H1 (cell line): ENCODE measurements around the gene MUC5AC. TPM values are rescaled to one million over a fixed set of nuclear protein-coding genes. Genes with fewer than 3 reads are reported as not detected.

ENCODE experiments used
- CTCF ChIA-PET: fragments of 300-600 bp; sonication (Branson Sonifier 250); formaldehyde crosslinking; loops from one replicate; lab custom pipeline; 2021; ENCODE audit not compliant: partially characterized antibody; lab: Charles Lee
- POLR2A ChIA-PET: fragments of 300-600 bp; sonication (Branson Sonifier 250); formaldehyde crosslinking; loops from one replicate; lab custom pipeline; 2021; ENCODE audit warnings: inconsistent platforms; ENCODE audit not compliant: partially characterized antibody; lab: Charles Lee
- DNase-seq, 2 experiments: peaks; one replicate each; pipeline versions ENCODE4 v3.0.0 to v3.0.0-alpha.2; 2010 to 2022; ENCODE audit warnings: low spot score in 2 of 2, low read depth in 1 of 2, mixed read lengths in 1 of 2
- FAIRE-seq: peaks from 2 replicates; lab custom pipeline; 2011; peaks lifted over from hg19 to GRCh38; lab: Jason Lieb, UNC
- H2AFZ ChIP-seq: 2 replicates; pipeline ENCODE4 v1.8.1; 2012; ENCODE audit warnings: low read length, inconsistent platforms
- H2AK5ac ChIP-seq: 2 replicates; pipeline ENCODE4 v1.6.1; 2013; ENCODE audit warnings: low read depth, low read length
- H2BK120ac ChIP-seq: replicated peaks from 2 replicates; pipeline ENCODE3; 2013; ENCODE audit warnings: low read depth, low read length, inconsistent platforms
- H2BK12ac ChIP-seq: 2 replicates; pipeline ENCODE4 v1.6.1; 2013; ENCODE audit warnings: low read depth, low read length
- H2BK15ac ChIP-seq: 2 replicates; pipeline ENCODE4 v1.6.1; 2013; ENCODE audit warnings: low read length
- H2BK20ac ChIP-seq: 2 replicates; pipeline ENCODE4 v1.6.1; 2013; ENCODE audit warnings: low read length
- H2BK5ac ChIP-seq: 2 replicates; pipeline ENCODE4 v1.6.1; 2013; ENCODE audit warnings: low read depth, low read length
- H3K14ac ChIP-seq: 2 replicates; pipeline ENCODE4 v1.6.1; 2013; ENCODE audit warnings: inconsistent platforms; ENCODE audit not compliant: insufficient read length
- H3K18ac ChIP-seq: 2 replicates; pipeline ENCODE4 v1.6.1; 2013; ENCODE audit warnings: low read length; ENCODE audit errors: extremely low read depth
- H3K23ac ChIP-seq: 2 replicates; pipeline ENCODE4 v1.6.1; 2013; ENCODE audit warnings: inconsistent platforms; ENCODE audit not compliant: insufficient read length
- H3K23me2 ChIP-seq: 2 replicates; pipeline ENCODE4 v1.6.1; 2013; ENCODE audit warnings: low read depth, low read length
- H3K27ac ChIP-seq: 2 replicates; pipeline ENCODE4 v1.6.1; 2011; ENCODE audit warnings: low read depth, low read length, inconsistent platforms
- H3K27me3 ChIP-seq, 4 experiments: replicated peaks in 1 of 4; 1 replicate in 1 of 4; 2 replicates in 3 of 4; pipeline versions ENCODE4 v1.6.1 to v1.8.1; 2011 to 2013; ENCODE audit warnings: low read length in 3 of 4, mild to moderate bottlenecking in 3 of 4, inconsistent platforms in 2 of 4, mixed read lengths in 2 of 4, moderate library complexity in 1 of 4; ENCODE audit not compliant: control insufficient read depth in 3 of 4, insufficient read depth in 3 of 4; ENCODE audit errors: extremely low read depth in 1 of 4
- H3K36me3 ChIP-seq, 4 experiments: 2 replicates each; pipeline versions ENCODE4 v1.6.1 to v1.8.1; 2011 to 2013; ENCODE audit warnings: mild to moderate bottlenecking in 4 of 4, low read length in 3 of 4, moderate library complexity in 2 of 4, control low read depth in 1 of 4, inconsistent platforms in 1 of 4; ENCODE audit not compliant: insufficient read depth in 4 of 4, control insufficient read depth in 2 of 4
- H3K4ac ChIP-seq: replicated peaks from 2 replicates; pipeline ENCODE3; 2013; ENCODE audit warnings: low read length, low read depth, mixed read lengths, inconsistent platforms; ENCODE audit not compliant: insufficient read length
- H3K4me1 ChIP-seq, 4 experiments: replicated peaks in 1 of 4; 1 replicate in 1 of 4; 2 replicates in 3 of 4; pipeline versions ENCODE4 v1.6.1 to v1.8.1; 2011 to 2013; ENCODE audit warnings: low read length in 3 of 4, inconsistent platforms in 2 of 4, mixed read lengths in 1 of 4; ENCODE audit not compliant: insufficient read depth in 4 of 4, control insufficient read depth in 3 of 4
- H3K4me2 ChIP-seq, 2 experiments: 2 replicates each; pipeline versions ENCODE4 v1.6.1 to v1.8.1; 2011 to 2013; ENCODE audit warnings: low read depth in 2 of 2, low read length in 2 of 2, control low read depth in 1 of 2, inconsistent platforms in 1 of 2, mild to moderate bottlenecking in 1 of 2; ENCODE audit not compliant: insufficient read depth in 1 of 2
- H3K4me3 ChIP-seq, 4 experiments: fragments of 200-600, 300-600 bp in 1 of 4; sonication (generic), shearing (Covaris generic), sonication (Bioruptor Twin) in 1 of 4; 2 replicates each; pipeline versions ENCODE4 v1.5.1 to v1.8.1; 2011 to 2016; ENCODE audit warnings: low read length in 4 of 4, low read depth in 3 of 4, control low read depth in 2 of 4, inconsistent platforms in 2 of 4, mild to moderate bottlenecking in 2 of 4, mixed read lengths in 1 of 4, moderate library complexity in 1 of 4; ENCODE audit not compliant: insufficient read depth in 2 of 4; ENCODE audit errors: extremely low read depth in 1 of 4
- H3K56ac ChIP-seq: replicated peaks from 2 replicates; pipeline ENCODE3; 2013; ENCODE audit warnings: low read depth, mild to moderate bottlenecking, mixed read lengths, low read length, inconsistent platforms; ENCODE audit not compliant: insufficient read length
- H3K79me1 ChIP-seq: 2 replicates; pipeline ENCODE4 v1.6.1; 2013; ENCODE audit warnings: low read depth, low read length, control low read depth
- H3K79me2 ChIP-seq, 2 experiments: 2 replicates each; pipeline versions ENCODE4 v1.6.1 to v1.8.1; 2012 to 2013; ENCODE audit warnings: low read length in 2 of 2, mild to moderate bottlenecking in 2 of 2, inconsistent platforms in 1 of 2; ENCODE audit not compliant: insufficient read depth in 2 of 2, control insufficient read depth in 1 of 2
- H3K9ac ChIP-seq, 4 experiments: replicated peaks in 1 of 4; 1 replicate in 1 of 4; 2 replicates in 3 of 4; pipeline versions ENCODE4 v1.6.1 to v1.8.1; 2011 to 2013; ENCODE audit warnings: low read depth in 3 of 4, low read length in 3 of 4, control low read depth in 2 of 4, mild to moderate bottlenecking in 2 of 4, moderate library complexity in 2 of 4, inconsistent platforms in 1 of 4; ENCODE audit errors: extremely low read depth in 1 of 4
- H3K9me3 ChIP-seq, 2 experiments: 2 replicates each; pipeline versions ENCODE4 v1.6.1 to v1.8.1; 2012 to 2013; ENCODE audit warnings: mild to moderate bottlenecking in 2 of 2, moderate library complexity in 2 of 2, control low read depth in 1 of 2, inconsistent platforms in 1 of 2, low read depth in 1 of 2, low read length in 1 of 2, mixed read lengths in 1 of 2; ENCODE audit not compliant: insufficient read depth in 2 of 2
- H4K20me1 ChIP-seq, 2 experiments: replicated peaks in 1 of 2; 2 replicates each; pipeline versions ENCODE3 to v1.8.1; 2011 to 2013; ENCODE audit warnings: inconsistent platforms in 2 of 2, low read length in 2 of 2, mild to moderate bottlenecking in 1 of 2; ENCODE audit not compliant: insufficient read depth in 2 of 2, control insufficient read depth in 1 of 2
- H4K5ac ChIP-seq: 2 replicates; pipeline ENCODE4 v1.6.1; 2013; ENCODE audit warnings: low read length, low read depth, mixed read lengths, inconsistent platforms; ENCODE audit not compliant: insufficient read length
- H4K8ac ChIP-seq: 2 replicates; pipeline ENCODE4 v1.8.0; 2013; ENCODE audit warnings: mild to moderate bottlenecking, moderate library complexity, low read length, inconsistent platforms; ENCODE audit not compliant: insufficient read depth; ENCODE audit errors: extremely low read depth
- H4K91ac ChIP-seq: replicated peaks from 2 replicates; pipeline ENCODE3; 2013; ENCODE audit warnings: low read length, mixed read lengths, inconsistent platforms; ENCODE audit not compliant: insufficient read length
- EGR1 ChIP-seq: IDR thresholded peaks from 2 replicates; pipeline ENCODE4 v1.6.1; 2011; ENCODE audit warnings: low read depth, low read length, borderline replicate concordance
- JUN ChIP-seq: IDR thresholded peaks from 2 replicates; pipeline ENCODE4 v1.6.1; 2011; ENCODE audit warnings: low read depth, mild to moderate bottlenecking, improper control_type of control experiment, low read length
- KDM4A ChIP-seq: IDR thresholded peaks from one replicate; pipeline ENCODE4 v1.7.1; 2012; ENCODE audit warnings: low read depth, mild to moderate bottlenecking, moderate library complexity, low read length, inconsistent platforms; ENCODE audit not compliant: severe bottlenecking
- PHF8 ChIP-seq: fragments of 200-600 bp; sonication (generic); conservative IDR thresholded peaks from 2 replicates; pipeline ENCODE4 v1.7.1; 2012; ENCODE audit warnings: low read depth, mild to moderate bottlenecking, inconsistent platforms, low read length, moderate library complexity
- SAP30 ChIP-seq: fragments of 300-600 bp; sonication (generic); IDR thresholded peaks from 2 replicates; pipeline ENCODE4 v1.7.1; 2012; ENCODE audit warnings: low read length, moderate library complexity, mild to moderate bottlenecking, inconsistent platforms; ENCODE audit not compliant: insufficient read depth, insufficient replicate concordance
- SIRT6 ChIP-seq: IDR thresholded peaks from one replicate; pipeline ENCODE4 v1.7.1; 2012; ENCODE audit warnings: low read length, inconsistent platforms
- TBP ChIP-seq: IDR thresholded peaks from 2 replicates; pipeline ENCODE4 v1.6.1; 2011; ENCODE audit warnings: low read depth, low read length, improper control_type of control experiment
- WGBS, 2 experiments: shearing (Covaris generic) in 1 of 2; methylation state at CpG; one replicate each; pipeline versions ENCODE4 v1.1.6 to v1.1.7; 2013 to 2015; ENCODE audit warnings: low lambda C conversion rate in 2 of 2, mixed read lengths in 2 of 2, inconsistent platforms in 1 of 2, low coverage in 1 of 2, missing lambda C conversion rate in 1 of 2; ENCODE audit not compliant: insufficient replicate concordance in 2 of 2, insufficient coverage in 1 of 2, insufficient read length in 1 of 2; ENCODE audit errors: extremely low coverage in 1 of 2, missing lambda C conversion rate in 1 of 2; 5-methylcytosine and 5-hydroxymethylcytosine counted together
- polyA plus RNA-seq, 7 experiments: library from polyadenylated mRNA; depleted of rRNA in 3 of 7; stranded (reverse) in 5 of 7; unstranded in 2 of 7; fragments of >200 nt in 5 of 7; fragments of 200-250 nt in 2 of 7; gene quantifications; 1 replicate in 5 of 7; 2 replicates in 1 of 7; 4 replicates in 1 of 7; pipeline versions ENCODE4 v1.2.1 to v1.2.3, GENCODE V29; 2011 to 2013; ENCODE audit warnings: missing spikeins in 2 of 7, mixed read lengths in 2 of 7
- total RNA-seq: library from RNA; stranded (reverse); fragmentation: NEBNext Ultra II Directional; extraction: Animal tissue kit (Norgen Biotek cat#: 25700); gene quantifications from 2 replicates; pipeline ENCODE4 v1.2.1, GENCODE V29; 2021
- TF ChIP-seq, protein P1 (sequence below): IDR thresholded peaks from 2 replicates; pipeline ENCODE4 v1.6.1; 2011; ENCODE audit warnings: low read depth, mild to moderate bottlenecking, low read length; ENCODE audit not compliant: insufficient read depth
- TF ChIP-seq, protein P2 (sequence below): IDR thresholded peaks from 2 replicates; pipeline ENCODE4 v1.6.1; 2012; ENCODE audit warnings: inconsistent platforms

Gene MUC5AC
- total and polyA plus RNA-seq, 2 of the 8 experiments (the other 6 are each of a cell fraction or from before 2014, with no cell fraction given), result not detected

DNA sequence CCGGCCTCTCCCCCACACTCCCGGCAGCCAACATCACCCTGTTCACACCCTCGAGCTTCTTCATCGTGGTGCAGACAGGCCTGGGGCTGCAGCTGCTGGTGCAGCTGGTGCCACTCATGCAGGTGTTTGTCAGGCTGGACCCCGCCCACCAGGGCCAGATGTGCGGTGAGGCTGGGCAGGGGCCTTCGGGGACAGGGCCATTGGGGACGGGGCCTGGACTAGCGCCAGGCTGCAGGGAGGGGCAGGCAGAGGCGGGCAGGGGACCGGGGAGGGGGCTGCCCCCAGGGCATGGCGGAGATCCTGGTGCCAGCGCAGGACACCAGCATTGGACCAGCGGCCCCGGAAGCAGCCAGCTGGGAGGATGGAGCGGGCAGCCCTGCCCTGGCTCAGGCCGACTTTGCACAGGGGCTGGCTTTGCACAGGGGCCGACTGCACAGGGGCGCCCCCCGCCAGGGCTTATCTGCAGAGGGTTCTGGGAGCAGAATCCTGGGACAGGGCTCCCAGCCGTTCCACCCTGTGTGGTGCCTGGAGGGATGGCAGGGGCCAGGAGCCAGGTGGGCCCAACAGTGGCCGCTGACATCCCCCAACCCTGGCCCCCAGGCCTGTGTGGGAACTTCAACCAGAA is 73.8 kb downstream of the MUC5AC start:
- Histone ChIP-seq H4K91ac (no peak overlapping the region), H3K56ac (no peak overlapping the region), H3K27me3 (no peaks in the 10 kb centered on the region), H3K4me1 (peaks cover 0 to 3% (median 0%) of the 10 kb centered on the region in 4 experiments; a peak in 1 of 7 replicates), H4K20me1 (peaks cover 0 to 1% of the 10 kb centered on the region in 2 experiments), H3K4ac (no peak overlapping the region), H2BK5ac (no peak overlapping the region), H2BK20ac (no peak overlapping the region), H2AFZ (no peak overlapping the region), H2AK5ac (no peak overlapping the region), H3K79me1 (no peaks in the 10 kb centered on the region), H2BK120ac (no peak overlapping the region), H3K23me2 (no peaks in the 10 kb centered on the region), H3K9ac (no peak overlapping the region), H3K18ac (no peak overlapping the region), H3K4me2 (no peak overlapping the region), H4K8ac (no peak overlapping the region), H3K4me3 (no peak overlapping the region), H3K23ac (no peak overlapping the region), H3K9me3 (no peaks in the 10 kb centered on the region; a peak in 1 of 4 replicates), H3K14ac (no peak overlapping the region), H4K5ac (no peak overlapping the region), H3K36me3 (no peaks in the 10 kb centered on the region), H3K79me2 (no peaks in the 10 kb centered on the region), H2BK15ac (no peak overlapping the region), H2BK12ac (no peak overlapping the region), H3K27ac (no peak overlapping the region)
- ChIA-PET CTCF (interaction anchor here (1.2 kb wide), 1 partner anchor 11 kb away, joined by 3 read pairs; no protein-coding TSS in a partner anchor), POLR2A (no interaction called here)
- TF ChIP-seq PHF8 (no peak), TBP (no peak), KDM4A (no peak), SAP30 (no peak), EGR1 (no peak), SIRT6 (no peak), JUN (no peak)
- TF ChIP-seq, protein P1, sequence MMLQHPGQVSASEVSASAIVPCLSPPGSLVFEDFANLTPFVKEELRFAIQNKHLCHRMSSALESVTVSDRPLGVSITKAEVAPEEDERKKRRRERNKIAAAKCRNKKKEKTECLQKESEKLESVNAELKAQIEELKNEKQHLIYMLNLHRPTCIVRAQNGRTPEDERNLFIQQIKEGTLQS, result no peak
- TF ChIP-seq, protein P2, sequence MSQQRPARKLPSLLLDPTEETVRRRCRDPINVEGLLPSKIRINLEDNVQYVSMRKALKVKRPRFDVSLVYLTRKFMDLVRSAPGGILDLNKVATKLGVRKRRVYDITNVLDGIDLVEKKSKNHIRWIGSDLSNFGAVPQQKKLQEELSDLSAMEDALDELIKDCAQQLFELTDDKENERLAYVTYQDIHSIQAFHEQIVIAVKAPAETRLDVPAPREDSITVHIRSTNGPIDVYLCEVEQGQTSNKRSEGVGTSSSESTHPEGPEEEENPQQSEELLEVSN, result no peak
- WGBS, 2 experiments, result 87% methylated on average over 10 of the region's 22 CpGs; no CpG with 5 or more reads in 1 of the 2 experiments
- FAIRE-seq, result no peak
- peak in 1 of 2 experiments; percentile 43 for DNase-seq
